ENCODE results near the gene MYO1A. TPM values are rescaled to one million over a fixed set of nuclear protein-coding genes. Genes with fewer than 3 reads are reported as not detected.

Gene MYO1A
- polyA plus RNA-seq, 4 donors: 0.11 to 0.20 (median 0.15) TPM; not detected in 1

Other genes starting within 250 kb of the MYO1A start
- gene SDR9C7, start 115.7 kb downstream of the MYO1A start, polyA plus RNA-seq (ENCODE audit: insufficient read length in 4 of 4): under 1 TPM; 0.23 to 0.53 (median 0.27) TPM
- 1 to 10 TPM in 1 of 4 donors, under 1 TPM in 3; 0.46 to 1.2 (median 0.52) TPM for gene RDH16, start 92.5 kb downstream of the MYO1A start, polyA plus RNA-seq (ENCODE audit: insufficient read length in 4 of 4)
- 10 to 100 TPM in 3 of 4 donors, 1 to 10 TPM in 1; 8.9 to 13.8 (median 11.7) TPM for gene ZBTB39, start 43.6 kb downstream of the MYO1A start, polyA plus RNA-seq (ENCODE audit: insufficient read length in 4 of 4)
- gene TAC3, start 33.6 kb downstream of the MYO1A start, polyA plus RNA-seq (ENCODE audit: insufficient read length in 4 of 4): 1 to 10 TPM in 3 of 4 donors, under 1 TPM in 1; 0.37 to 7.6 (median 2.0) TPM
- 10 to 100 TPM; 19.6 to 27.0 (median 25.6) TPM for gene NEMP1, start 28.7 kb upstream of the MYO1A start, polyA plus RNA-seq (ENCODE audit: insufficient read length in 4 of 4)
- gene NAB2, start 39.0 kb upstream of the MYO1A start, polyA plus RNA-seq (ENCODE audit: insufficient read length in 4 of 4): 10 to 100 TPM; 40.4 to 54.4 (median 45.4) TPM
- gene STAT6, start 61.2 kb upstream of the MYO1A start, polyA plus RNA-seq (ENCODE audit: insufficient read length in 4 of 4): 100 to 1,000 TPM in 2 of 4 donors, 10 to 100 TPM in 2; 74.8 to 122 (median 98.2) TPM
- 100 to 1,000 TPM in 1 of 4 donors, 10 to 100 TPM in 3; 65.3 to 234 (median 81.0) TPM for gene LRP1, start 78.4 kb upstream of the MYO1A start, polyA plus RNA-seq (ENCODE audit: insufficient read length in 4 of 4)
- gene LRP1-AS, start 97.5 kb upstream of the MYO1A start, polyA plus RNA-seq (ENCODE audit: insufficient read length in 4 of 4): under 1 TPM in 1 of 4 donors, not detected in 3; 0.53 TPM
- 1 to 10 TPM; 3.2 to 6.5 (median 4.1) TPM for gene NXPH4, start 166.7 kb upstream of the MYO1A start, polyA plus RNA-seq (ENCODE audit: insufficient read length in 4 of 4)
- gene SHMT2, start 179.6 kb upstream of the MYO1A start, polyA plus RNA-seq (ENCODE audit: insufficient read length in 4 of 4): 10 to 100 TPM; 52.2 to 82.5 (median 70.4) TPM
- gene STAC3, start 201.1 kb upstream of the MYO1A start, polyA plus RNA-seq (ENCODE audit: insufficient read length in 4 of 4): 1 to 10 TPM; 2.2 to 8.9 (median 4.1) TPM

Measured in left renal pelvis (tissue), 4 donors.